Measurements from ENCODE around the gene SLC8A3. TPM values are rescaled to one million over a fixed set of nuclear protein-coding genes. Genes with fewer than 3 reads are reported as not detected.

Gene SLC8A3
- total RNA-seq, 1 experiment from 2014 or later, result 0.13 TPM

GRCh38 chr14:70137788-70138187 lies 51.0 kb downstream of the SLC8A3 start:
- Histone ChIP-seq H2BK120ac (ENCODE audit: low read depth, low read length, poor library complexity, severe bottlenecking) (no peak overlapping the region), H2BK15ac (ENCODE audit: low read depth, low read length) (no peak overlapping the region), H3K14ac (ENCODE audit: insufficient read depth, low read length) (no peak overlapping the region), H3K23me2 (ENCODE audit: insufficient read length, low read depth, low read length, poor library complexity, severe bottlenecking) (no peaks in the 10 kb centered on the region), H4K8ac (replicated peaks; ENCODE audit: insufficient read length, low read depth, low read length) (no peak overlapping the region), H4K20me1 (ENCODE audit: control insufficient read depth, insufficient read depth, insufficient read length) (no peaks in the 10 kb centered on the region), H3K4ac (ENCODE audit: low read depth, low read length) (no peak overlapping the region), H3K56ac (ENCODE audit: insufficient read length, low read depth, low read length) (no peak overlapping the region), H2AFZ (ENCODE audit: low read length) (no peak overlapping the region), H2BK20ac (ENCODE audit: low read depth, low read length, poor library complexity, severe bottlenecking) (no peak overlapping the region), H2BK5ac (ENCODE audit: insufficient read length, low read length) (no peak overlapping the region), H4K91ac (ENCODE audit: insufficient read length, low read depth, low read length) (no peak overlapping the region), H3K9ac (ENCODE audit: extremely low read depth, insufficient read length, low read length) (no peak overlapping the region), H4K5ac (ENCODE audit: insufficient read length, low read depth, low read length) (no peak overlapping the region), H3K4me2 (ENCODE audit: insufficient read depth, insufficient read length, low read length) (no peak overlapping the region), H3T11ph (ENCODE audit: low read length) (no peak overlapping the region), H3K27ac (ENCODE audit: insufficient read length, low read depth, low read length) (no peak overlapping the region), H3K79me2 (ENCODE audit: insufficient read depth, low read length) (no peaks in the 10 kb centered on the region), H3K9me3 (ENCODE audit: control insufficient read depth, low read depth, low read length) (no peaks in the 10 kb centered on the region), H3K18ac (ENCODE audit: insufficient read length, low read depth, low read length) (no peak overlapping the region), H2AK5ac (ENCODE audit: insufficient read length, low read length) (no peak overlapping the region), H2BK12ac (ENCODE audit: insufficient read length, low read depth, low read length) (no peak overlapping the region), H3K4me1 (ENCODE audit: insufficient read depth, low read length) (no peaks in the 10 kb centered on the region), H3K23ac (ENCODE audit: insufficient read length, low read depth, low read length) (no peak overlapping the region), H3K79me1 (ENCODE audit: insufficient read depth, low read depth, low read length, poor library complexity, severe bottlenecking) (no peaks in the 10 kb centered on the region), H3K27me3 (ENCODE audit: insufficient read depth, low read length) (no peaks in the 10 kb centered on the region)
- DNase-seq, result no peak
- Mint-ChIP-seq H3K27ac (no peak overlapping the region), H3K9me3 (no peaks in the 10 kb centered on the region), H3K27me3 (ENCODE audit: low read depth) (peaks cover 9% of the 10 kb centered on the region), H3K4me3 (no peak overlapping the region), H3K36me3 (ENCODE audit: insufficient read depth in 1 of 3, low read depth in 3 of 3) (no peaks in the 10 kb centered on the region), H3K4me1 (peaks cover 3 to 4% of the 10 kb centered on the region in 2 experiments; a peak in 2 of 4 replicates)
- no CpG with 5 or more reads among the region's 3 CpGs for WGBS (ENCODE audit: extremely low coverage, insufficient read length, low lambda C conversion rate)
- TF ChIP-seq CTCF (conservative IDR thresholded peaks at IDR 0.05), result no peak

Measured in H9 (cell line).